NCI-H1436 (cell line): ENCODE measurements around the gene EGF.
"Not testable (repeated sequence)": the region's sequence is repeated elsewhere in the genome, so short reads cannot be mapped to it uniquely, and the experiment has no call there.

Experiments used
- DNase-seq: peaks from one replicate; lab custom pipeline; 2025; lab: John Stamatoyannopoulos, UW

Gene EGF

DNA sequence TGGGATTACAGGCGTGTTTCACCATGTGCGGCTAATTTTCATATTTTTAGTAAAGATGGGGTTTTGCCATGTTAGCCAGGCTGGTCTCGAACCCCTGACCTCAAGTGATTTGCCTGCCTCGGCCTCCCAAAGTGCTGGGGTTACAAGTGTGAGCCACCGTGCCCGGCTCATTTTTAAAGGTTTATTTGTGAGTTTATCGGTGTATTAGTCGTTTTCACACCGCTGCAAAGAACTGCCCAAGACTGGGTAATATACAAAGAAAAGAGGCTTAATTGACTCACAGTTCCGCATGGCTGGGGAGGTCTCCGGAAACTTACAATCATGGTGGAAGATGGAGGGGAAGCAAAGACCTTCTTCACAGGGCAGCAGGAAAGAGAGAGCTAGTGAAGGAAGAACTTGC, 126.5 kb downstream of the EGF start:
- DNase-seq = not testable (repeated sequence)

DNA sequence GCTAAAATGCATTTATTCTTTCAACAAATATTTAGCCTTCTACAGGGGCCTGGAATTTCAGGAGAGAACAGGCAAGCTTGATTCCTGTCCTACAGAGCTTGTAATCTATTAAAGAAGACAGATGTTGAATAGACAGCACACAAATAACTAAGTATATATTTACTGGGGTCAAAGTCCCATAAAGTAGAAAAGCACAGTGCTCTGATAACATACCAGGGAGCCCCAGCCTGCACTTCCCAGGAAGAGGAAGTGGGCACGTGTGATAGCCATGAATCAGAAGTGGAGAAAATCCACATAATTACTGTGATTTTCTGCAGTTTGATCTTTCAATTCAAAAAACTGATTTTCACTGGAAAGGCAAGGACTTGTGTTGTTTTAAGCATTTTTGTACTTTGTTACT, 129.1 kb downstream of the EGF start:
- DNase-seq = no peak

DNA sequence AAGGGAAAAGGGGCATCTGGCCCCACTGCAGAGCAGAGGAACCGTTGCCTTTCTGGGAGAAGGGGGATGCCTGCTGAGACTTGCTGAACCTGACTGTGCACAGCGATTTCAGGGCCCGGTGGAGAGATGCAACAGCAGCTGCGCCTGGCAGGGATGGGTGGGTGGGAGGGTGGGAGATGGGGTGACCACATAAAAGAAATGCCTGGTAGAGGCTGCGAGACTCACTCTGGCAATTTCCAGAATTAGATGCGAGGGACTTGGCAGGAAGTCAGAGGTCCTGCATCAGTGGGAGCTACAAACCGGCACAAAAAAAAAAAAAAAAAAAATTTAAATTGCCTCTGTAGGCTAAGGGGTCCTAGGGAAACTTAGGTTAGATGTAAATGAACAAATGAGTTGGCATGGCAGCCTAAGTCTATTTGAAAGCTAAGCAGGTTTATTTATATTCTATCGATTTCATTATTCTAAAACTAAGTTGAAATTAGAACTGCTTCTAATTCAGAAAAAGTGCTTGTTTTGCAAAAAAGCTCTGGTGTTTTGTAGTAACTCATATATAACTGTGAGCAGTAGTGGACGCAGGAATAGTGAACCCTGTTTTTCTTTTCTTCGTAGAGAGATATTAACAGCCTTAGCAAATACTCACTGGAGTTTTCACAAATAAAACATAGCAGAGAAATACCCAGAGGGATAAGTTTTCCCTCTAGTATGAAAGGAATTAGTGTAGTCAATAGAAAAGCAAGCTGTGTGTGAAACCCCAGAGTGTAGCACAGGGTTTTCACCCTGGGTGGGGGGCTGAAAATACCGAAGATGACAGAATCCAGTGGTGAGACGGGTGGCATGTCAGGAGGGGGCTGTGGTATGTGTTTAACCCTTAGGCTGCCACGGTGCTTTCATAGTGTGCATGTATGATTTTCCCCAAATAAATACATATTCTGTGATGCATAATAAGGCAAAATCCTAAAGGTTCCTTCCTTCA, 130.1 kb downstream of the EGF start:
- no peak for DNase-seq

DNA sequence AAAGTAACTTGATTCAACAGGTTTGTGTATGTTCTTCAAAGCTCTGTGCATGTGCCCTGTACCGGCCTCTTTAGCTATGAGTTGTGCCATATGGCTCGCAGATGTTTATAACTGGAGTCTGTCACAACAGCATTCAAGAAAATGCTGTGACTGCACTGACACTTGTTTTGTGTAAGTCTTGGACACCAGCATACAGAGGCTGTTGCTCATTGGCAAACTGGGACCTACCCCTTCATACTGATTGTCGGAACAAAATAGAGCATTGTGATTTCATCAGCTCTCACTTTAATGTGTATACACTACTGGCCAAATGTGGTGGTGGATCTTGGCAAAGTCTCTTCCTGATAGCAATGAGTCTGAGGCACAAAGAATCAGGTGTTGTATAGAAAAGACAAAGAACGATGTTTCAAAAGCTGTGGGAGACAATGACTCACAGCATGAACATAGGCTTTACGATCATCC, 133.9 kb downstream of the EGF start:
- DNase-seq = no peak

DNA sequence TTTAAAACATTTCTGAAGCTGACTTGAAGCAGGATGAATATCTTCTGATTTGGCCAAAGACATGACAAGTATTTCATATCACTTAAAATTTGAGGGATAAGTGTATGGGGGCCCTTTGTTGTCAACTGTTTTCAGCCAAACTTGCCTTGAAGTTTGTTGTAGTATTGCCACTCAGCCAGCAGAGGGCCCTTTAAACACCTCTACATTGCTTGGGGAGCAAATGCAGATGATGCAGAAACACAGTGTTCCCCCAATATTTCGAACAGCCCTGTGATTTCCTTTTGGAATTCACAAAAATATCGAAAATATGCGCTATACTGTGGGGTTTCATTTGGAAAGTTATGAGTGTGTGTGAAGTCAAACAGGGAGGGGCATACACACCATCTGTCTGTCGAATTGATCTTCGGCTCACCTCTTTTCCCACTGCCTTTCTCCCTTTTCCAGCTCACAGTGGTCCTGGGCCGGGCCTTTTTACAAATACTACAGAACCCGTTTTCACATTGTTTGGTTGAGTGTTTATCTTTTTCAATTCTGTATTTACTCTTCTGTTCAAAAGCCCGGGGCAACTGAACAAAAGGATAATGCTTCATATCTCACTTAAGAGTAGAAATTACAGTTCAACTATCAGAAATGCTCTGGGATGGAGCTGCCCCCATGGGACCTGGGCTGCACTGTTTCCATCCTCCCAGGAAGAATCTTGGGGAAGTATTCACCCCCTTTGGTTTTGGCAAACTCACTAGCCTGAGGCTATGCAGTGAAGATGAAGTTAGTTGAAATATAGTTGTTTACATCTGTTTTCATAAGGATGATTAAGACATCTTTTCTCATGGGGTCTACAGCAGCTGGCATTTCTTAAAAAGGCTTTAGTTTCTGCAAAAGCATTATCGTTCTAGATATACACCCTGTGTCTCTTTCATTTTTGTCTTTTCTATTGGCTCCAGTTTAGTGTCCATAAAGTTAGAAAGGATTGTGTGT, 137.6 kb downstream of the EGF start:
- peak; percentile 14 for DNase-seq

DNA sequence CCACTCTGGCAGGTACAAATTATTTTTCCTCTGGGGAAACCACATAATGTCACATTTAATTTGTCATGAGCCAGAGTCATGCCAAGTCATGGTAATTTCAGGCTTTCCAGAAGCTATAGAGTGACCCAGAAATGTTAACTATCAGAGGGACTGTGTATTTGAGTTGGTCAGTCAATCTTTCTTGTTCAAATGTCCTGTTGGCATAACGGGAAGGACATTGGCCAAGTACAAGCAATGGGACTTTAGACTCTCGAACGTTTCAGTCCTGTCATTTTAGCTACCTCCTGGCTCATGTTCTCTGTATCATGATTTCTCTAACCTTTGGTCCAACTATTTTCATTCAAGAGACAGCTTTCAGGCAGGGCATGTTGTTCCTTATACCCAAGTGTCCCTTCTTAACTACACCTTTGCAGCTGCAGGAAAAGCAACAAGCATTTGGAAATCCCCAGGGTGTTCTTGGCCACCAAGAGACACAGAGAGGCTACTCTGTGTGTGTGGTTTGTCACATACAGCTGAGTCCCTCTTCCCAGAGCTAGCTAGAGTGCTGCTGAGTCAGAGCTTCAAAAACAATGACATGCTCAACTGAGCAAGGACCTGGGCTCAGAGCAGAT, 142.6 kb downstream of the EGF start:
- DNase-seq = no peak

DNA sequence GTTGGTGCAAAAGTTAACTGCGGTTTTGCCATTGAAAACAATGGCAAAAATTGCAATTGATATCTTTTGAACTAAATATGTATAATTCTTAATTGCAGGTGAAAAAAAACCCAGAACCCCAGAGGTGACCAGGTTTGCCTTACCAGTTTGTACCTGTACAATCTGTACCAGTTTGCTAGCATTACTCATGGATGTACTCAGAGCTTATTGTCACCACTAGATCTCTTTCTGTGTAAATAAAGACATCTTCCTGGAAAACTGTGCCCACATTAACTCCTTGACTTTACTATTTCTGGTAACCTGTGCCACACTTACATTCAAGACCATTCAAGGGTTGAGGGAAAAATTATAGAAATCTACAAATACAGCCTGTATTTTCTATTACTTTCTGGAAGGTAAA, 146.0 kb downstream of the EGF start:
- DNase-seq = no peak

DNA sequence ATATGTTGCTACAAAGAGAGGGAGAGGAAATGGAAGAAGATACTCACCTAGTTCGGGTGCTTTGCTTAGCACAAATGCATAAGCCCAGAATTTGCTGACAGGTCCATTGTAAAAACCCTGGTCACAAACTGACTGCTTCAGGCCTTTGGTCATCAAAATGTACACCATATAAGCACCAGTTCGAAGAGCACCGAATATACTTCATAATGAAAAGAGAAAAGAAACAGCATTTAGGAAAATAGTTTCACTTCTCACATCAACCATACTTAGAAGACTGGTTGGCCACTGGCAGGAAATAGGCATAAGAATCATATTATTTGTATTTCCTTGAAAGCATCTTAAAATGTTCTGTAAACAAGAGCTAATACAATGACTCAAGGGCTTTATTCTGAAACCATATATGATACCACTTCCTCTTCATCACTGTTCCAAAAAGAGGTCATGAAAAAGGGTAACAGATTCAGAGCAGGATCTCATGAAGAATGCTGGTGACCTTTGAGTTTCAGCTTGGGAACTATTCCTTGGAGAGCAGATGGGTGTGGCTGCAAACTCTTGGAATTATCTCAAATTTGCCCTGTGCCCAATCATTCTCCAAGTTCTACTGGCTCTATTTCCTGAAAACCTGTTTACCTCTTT, 147.0 kb downstream of the EGF start:
- DNase-seq = no peak

DNA sequence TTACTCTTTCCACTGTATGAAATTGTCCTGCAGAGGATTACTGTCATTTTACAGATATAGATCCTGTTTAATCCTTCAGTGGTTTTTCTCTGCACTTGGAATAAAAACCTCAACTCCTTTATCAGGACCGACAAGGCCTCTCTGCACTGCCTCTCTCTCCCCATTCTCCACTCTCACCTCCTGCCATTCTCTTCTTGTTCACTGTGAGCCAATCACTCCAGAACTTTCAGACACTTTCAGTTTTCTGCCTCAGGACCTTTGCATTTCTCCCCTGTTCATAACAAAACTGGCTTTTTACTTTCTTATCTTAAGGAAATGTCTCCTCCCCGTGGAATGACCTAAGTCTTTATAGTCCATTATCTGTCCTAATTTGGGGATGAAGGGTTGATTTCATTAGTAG, 148.4 kb downstream of the EGF start:
- no peak for DNase-seq
